Activated T-cell treated with anti-CD3 and anti-CD28 coated beads for 24 hours (primary cell): Measurements from ENCODE around the gene EFNB1.

Experiments used
- DNase-seq: peaks from one replicate; pipeline ENCODE4 v3.0.0-alpha.2; 2020; ENCODE audit warnings: low read depth

EFNB1 gene

DNA sequence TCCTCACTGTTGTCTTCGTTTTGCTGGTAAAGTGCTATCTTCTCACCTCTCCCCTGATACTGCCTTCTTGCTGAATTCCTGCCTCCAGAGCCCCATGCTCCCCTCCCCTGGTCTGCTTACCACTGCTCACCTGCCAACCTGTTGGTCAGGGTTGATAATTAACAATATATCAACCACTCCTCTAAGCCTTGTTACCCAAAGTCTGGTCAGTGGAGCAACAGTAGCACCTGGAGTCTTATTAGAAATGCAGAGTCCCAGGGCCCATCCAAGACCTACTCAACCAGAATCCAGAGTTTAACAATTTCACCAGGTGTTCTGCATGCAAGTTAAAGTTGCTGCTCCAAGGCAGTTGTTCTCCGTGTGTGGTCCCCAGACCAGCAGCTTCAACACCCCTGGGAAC lies 55.0 kb downstream of the EFNB1 start:
- no peak for DNase-seq

DNA sequence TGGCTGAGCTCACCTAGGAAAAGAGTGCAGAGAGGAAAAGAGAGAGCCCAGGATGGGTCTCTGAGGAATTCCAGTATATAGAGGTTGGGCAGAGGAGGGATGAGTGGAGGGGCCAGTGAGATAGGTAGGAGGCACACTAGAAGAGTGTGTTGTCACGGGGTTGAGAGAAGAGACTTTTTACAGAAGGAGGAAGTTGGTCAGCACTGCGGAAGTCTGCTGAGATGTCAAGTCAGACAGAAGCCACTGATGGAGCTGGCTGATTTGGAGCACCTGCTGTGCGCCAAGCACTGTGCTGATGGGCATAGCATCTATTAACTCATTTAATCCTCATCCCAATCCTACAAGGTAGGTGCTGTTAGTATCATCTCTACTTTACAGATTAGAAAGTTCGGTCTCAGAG lies 60.4 kb downstream of the EFNB1 start:
- no peak for DNase-seq
